SU-DHL-6 (cell line): ENCODE measurements around the gene BIRC2.

ENCODE experiments used
- H2AFZ ChIP-seq: fragments of 200-600 bp; sonication (generic); 2 replicates; pipeline ENCODE4 v1.6.1; 2014; ENCODE audit warnings: low read depth, mild to moderate bottlenecking, moderate library complexity, mixed read lengths, antibody characterized with exemption, low read length; ENCODE audit not compliant: severe bottlenecking
- H3F3A ChIP-seq: fragments of 200-600 bp; shearing (Covaris generic); 2 replicates; pipeline ENCODE4 v1.6.0; 2016; ENCODE audit warnings: antibody characterized with exemption, mild to moderate bottlenecking; ENCODE audit not compliant: insufficient read depth
- H3K27ac ChIP-seq: fragments of 200-600 bp; sonication (generic); 2 replicates; pipeline ENCODE4 v1.5.1; 2016; ENCODE audit warnings: low read depth, mild to moderate bottlenecking, low read length, moderate library complexity, mixed read lengths
- H3K27me3 ChIP-seq: fragments of 200-600 bp; sonication (generic), shearing (Covaris generic); 2 replicates; pipeline ENCODE4 v1.6.0; 2014; ENCODE audit warnings: mild to moderate bottlenecking, low read length
- H3K36me3 ChIP-seq: fragments of 200-600 bp; sonication (generic); 2 replicates; pipeline ENCODE4 v1.6.1; 2014; ENCODE audit warnings: mild to moderate bottlenecking, low read length, mixed read lengths
- H3K4me2 ChIP-seq: fragments of 300-600, 200-600 bp; shearing (Covaris generic), sonication (generic); 2 replicates; pipeline ENCODE4 v1.6.0; 2014; ENCODE audit warnings: low read length, low read depth, mild to moderate bottlenecking; ENCODE audit not compliant: poor library complexity, severe bottlenecking
- H3K4me3 ChIP-seq: fragments of 200-600 bp; sonication (generic); 2 replicates; pipeline ENCODE4 v1.5.1; 2014; ENCODE audit warnings: antibody characterized with exemption, low read length, mild to moderate bottlenecking, mixed read lengths; ENCODE audit not compliant: insufficient read depth, poor library complexity, severe bottlenecking
- H3K79me2 ChIP-seq: fragments of 200-600 bp; sonication (generic); 2 replicates; pipeline ENCODE4 v1.6.1; 2014; ENCODE audit warnings: mild to moderate bottlenecking, low read length, moderate library complexity; ENCODE audit not compliant: insufficient read depth
- H3K9ac ChIP-seq: fragments of 200-600 bp; sonication (generic); 2 replicates; pipeline ENCODE4 v1.7.0; 2014; ENCODE audit warnings: mild to moderate bottlenecking, low read length
- H3K9me2 ChIP-seq: fragments of 200-600 bp; sonication (generic); replicated peaks from 2 replicates; pipeline ENCODE4 v1.6.1; 2014; ENCODE audit warnings: low read length; ENCODE audit not compliant: insufficient read depth
- H3K9me3 ChIP-seq: fragments of 200-600 bp; sonication (generic); 2 replicates; pipeline ENCODE4 v1.6.1; 2014; ENCODE audit warnings: low read length, mixed read lengths; ENCODE audit not compliant: insufficient read depth
- H4K20me1 ChIP-seq: fragments of 200-600 bp; sonication (generic); 2 replicates; pipeline ENCODE4 v1.6.1; 2014; ENCODE audit warnings: low read depth, mild to moderate bottlenecking, antibody characterized with exemption, low read length, moderate library complexity, mixed read lengths
- CTCF ChIP-seq: fragments of 200-600 bp; sonication (generic); IDR thresholded peaks from one replicate; pipeline ENCODE4 v1.5.1; 2017; ENCODE audit warnings: antibody characterized with exemption, mild to moderate bottlenecking, low read length, moderate library complexity; ENCODE audit not compliant: insufficient read depth, poor library complexity, severe bottlenecking
- EZH2phosphoT487 ChIP-seq: fragments of 200-600 bp; sonication (generic), shearing (Covaris generic); conservative IDR thresholded peaks from 2 replicates; pipeline ENCODE4 v1.6.1; 2018; ENCODE audit warnings: mild to moderate bottlenecking, antibody characterized with exemption, low read length, moderate library complexity, mixed read lengths

BIRC2 gene

GRCh38 chr11:102317099-102317767 is 29.8 kb upstream of the BIRC2 start, which contains the start of gene BIRC3:
BIRC3 (plus strand) TSS chr11:102317484; CDS start chr11:102324510, 7,026 bp downstream.
- Histone ChIP-seq H4K20me1 (no peaks in the 10 kb centered on the region), H3K36me3 (peaks cover 13% of the 10 kb centered on the region), H3K9me3 (no peaks in the 10 kb centered on the region), H3K79me2 (peaks cover 48% of the 10 kb centered on the region), H3K9ac (peak within 1 kb of the TSS; percentile 85), H3K4me3 (peak within 1 kb of the TSS; percentile 76), H3K27me3 (no peaks in the 10 kb centered on the region), H3K4me2 (peak within 1 kb of the TSS; percentile 93), H2AFZ (no peak within 1 kb of the TSS), H3K9me2 (no peaks in the 10 kb centered on the region), H3K27ac (peak within 1 kb of the TSS; percentile 94), H3F3A (peaks cover 61% of the 10 kb centered on the region)
- peak; percentile 25 for TF ChIP-seq CTCF
- TF ChIP-seq EZH2phosphoT487 = no peak

GRCh38 chr11:102317768-102318103 is 29.3 kb upstream of the BIRC2 start:
- Histone ChIP-seq H3K27me3 (no peaks in the 10 kb centered on the region), H3K4me3 (peak overlapping the region; percentile 76), H3K79me2 (peaks cover 53% of the 10 kb centered on the region), H3K4me2 (peak overlapping the region; percentile 93), H4K20me1 (peaks cover 3% of the 10 kb centered on the region; the same call in 1 of the 2 replicates), H3K9ac (peak overlapping the region; percentile 85), H2AFZ (no peak overlapping the region), H3K9me2 (no peaks in the 10 kb centered on the region), H3K36me3 (peaks cover 18% of the 10 kb centered on the region), H3K27ac (peak overlapping the region; percentile 94), H3F3A (peaks cover 65% of the 10 kb centered on the region), H3K9me3 (no peaks in the 10 kb centered on the region)
- no peak for TF ChIP-seq CTCF
- TF ChIP-seq EZH2phosphoT487 = no peak

GRCh38 chr11:102318469-102318868 is 28.5 kb upstream of the BIRC2 start:
- Histone ChIP-seq H3F3A (peaks cover 67% of the 10 kb centered on the region), H4K20me1 (peaks cover 6% of the 10 kb centered on the region; the same call in 1 of the 2 replicates), H3K27me3 (no peaks in the 10 kb centered on the region), H3K9ac (peak overlapping the region; percentile 85), H2AFZ (no peak overlapping the region), H3K9me2 (no peaks in the 10 kb centered on the region), H3K36me3 (peaks cover 24% of the 10 kb centered on the region), H3K9me3 (no peaks in the 10 kb centered on the region), H3K4me3 (peak overlapping the region; percentile 76), H3K79me2 (peaks cover 60% of the 10 kb centered on the region), H3K4me2 (peak overlapping the region; percentile 93), H3K27ac (peak overlapping the region; percentile 94)
- no peak for TF ChIP-seq EZH2phosphoT487
- peak; percentile 16 for TF ChIP-seq CTCF
